Trophoblast cell (in vitro differentiated cells and primary cell): Measurements from ENCODE around the gene GPHA2.

Experiments
- DNase-seq, 2 donors: peaks; one replicate each; pipeline ENCODE4 v3.0.0-alpha.2; 2016
- H2AFZ ChIP-seq: 2 replicates; pipeline ENCODE4 v1.6.1; 2013; ENCODE audit warnings: low read length, moderate library complexity, mild to moderate bottlenecking; ENCODE audit not compliant: insufficient read depth, poor library complexity
- H2AK5ac ChIP-seq: 2 replicates; pipeline ENCODE4 v1.6.1; 2013; ENCODE audit warnings: mild to moderate bottlenecking, low read length
- H2BK120ac ChIP-seq: 2 replicates; pipeline ENCODE4 v1.6.1; 2013; ENCODE audit warnings: low read length, mild to moderate bottlenecking, moderate library complexity; ENCODE audit not compliant: insufficient read depth, poor library complexity
- H2BK12ac ChIP-seq: 2 replicates; pipeline ENCODE4 v1.6.1; 2013; ENCODE audit warnings: mild to moderate bottlenecking, low read length, moderate library complexity
- H2BK5ac ChIP-seq: 2 replicates; pipeline ENCODE4 v1.6.1; 2013; ENCODE audit warnings: low read length, low read depth, moderate library complexity, mild to moderate bottlenecking; ENCODE audit not compliant: poor library complexity
- H3K14ac ChIP-seq: 2 replicates; pipeline ENCODE4 v1.6.1; 2013; ENCODE audit warnings: mild to moderate bottlenecking, low read length
- H3K18ac ChIP-seq: 2 replicates; pipeline ENCODE4 v1.6.1; 2013; ENCODE audit warnings: mild to moderate bottlenecking, low read length
- H3K23ac ChIP-seq: 2 replicates; pipeline ENCODE4 v1.6.1; 2013; ENCODE audit warnings: low read length
- H3K27ac ChIP-seq: 2 replicates; pipeline ENCODE4 v1.5.1; 2013; ENCODE audit warnings: low read depth, mild to moderate bottlenecking, inconsistent platforms, low read length, moderate library complexity
- H3K27me3 ChIP-seq: 2 replicates; pipeline ENCODE4 v1.6.1; 2013; ENCODE audit warnings: inconsistent platforms, mild to moderate bottlenecking, low read length, moderate library complexity; ENCODE audit not compliant: insufficient read depth
- H3K36me3 ChIP-seq, 2 experiments: 1 replicate in 1 of 2; 2 replicates in 1 of 2; pipeline ENCODE4 v1.6.1; 2013; ENCODE audit warnings: low read length in 2 of 2, mild to moderate bottlenecking in 2 of 2, moderate library complexity in 1 of 2; ENCODE audit not compliant: insufficient read depth in 2 of 2, control insufficient read depth in 1 of 2
- H3K4ac ChIP-seq: 2 replicates; pipeline ENCODE4 v1.6.1; 2013; ENCODE audit warnings: low read depth, mild to moderate bottlenecking, low read length, moderate library complexity
- H3K4me1 ChIP-seq, 2 experiments: 1 replicate in 1 of 2; 2 replicates in 1 of 2; pipeline ENCODE4 v1.6.1; 2013; ENCODE audit warnings: low read length in 2 of 2, mild to moderate bottlenecking in 2 of 2, moderate library complexity in 1 of 2; ENCODE audit not compliant: insufficient read depth in 2 of 2, control insufficient read depth in 1 of 2
- H3K4me2 ChIP-seq: 2 replicates; pipeline ENCODE4 v1.6.1; 2013; ENCODE audit warnings: inconsistent platforms, mild to moderate bottlenecking, low read length, moderate library complexity
- H3K4me3 ChIP-seq: 2 replicates; pipeline ENCODE4 v1.5.1; 2013; ENCODE audit warnings: mild to moderate bottlenecking, low read depth, low read length, inconsistent platforms
- H3K79me1 ChIP-seq: one replicate; pipeline ENCODE4 v1.6.1; 2013; ENCODE audit warnings: low read length
- H3K79me2 ChIP-seq: 2 replicates; pipeline ENCODE4 v1.6.1; 2013; ENCODE audit warnings: low read length, mild to moderate bottlenecking; ENCODE audit not compliant: control insufficient read depth, insufficient read depth, poor library complexity
- H3K9ac ChIP-seq: 2 replicates; pipeline ENCODE4 v1.6.1; 2013; ENCODE audit warnings: mild to moderate bottlenecking, low read length
- H3K9me3 ChIP-seq: 2 replicates; pipeline ENCODE4 v1.6.1; 2013; ENCODE audit warnings: low read depth, mild to moderate bottlenecking, control low read depth, inconsistent platforms, low read length; ENCODE audit not compliant: insufficient read depth
- H4K12ac ChIP-seq: 2 replicates; pipeline ENCODE4 v1.6.1; 2013; ENCODE audit warnings: low read depth, mild to moderate bottlenecking, low read length, moderate library complexity
- H4K8ac ChIP-seq: 2 replicates; pipeline ENCODE4 v1.6.1; 2013; ENCODE audit warnings: low read depth, mild to moderate bottlenecking, low read length, moderate library complexity
- H4K91ac ChIP-seq: one replicate; pipeline ENCODE4 v1.6.1; 2013; ENCODE audit warnings: low read depth, mild to moderate bottlenecking, low read length, moderate library complexity
- WGBS: extraction: QIAGEN DNeasy Blood & Tissue Kit; methylation state at CpG from one replicate; pipeline ENCODE4 v1.1.7; 2013; ENCODE audit warnings: missing lambda C conversion rate; ENCODE audit not compliant: insufficient read length, insufficient coverage; ENCODE audit errors: extremely low coverage; 5-methylcytosine and 5-hydroxymethylcytosine counted together

GPHA2 gene

GRCh38 chr11:64930340-64930739 is 5.4 kb downstream of the GPHA2 start:
- Histone ChIP-seq H3K4me1 (peaks cover 0 to 2% of the 10 kb centered on the region in 2 experiments), H2BK12ac (no peak overlapping the region), H2AK5ac (no peak overlapping the region), H3K36me3 (peaks cover 19 to 33% of the 10 kb centered on the region in 2 experiments), H3K79me1 (no peaks in the 10 kb centered on the region), H2BK5ac (no peak overlapping the region), H3K4me2 (no peak overlapping the region), H3K4me3 (no peak overlapping the region), H3K23ac (no peak overlapping the region), H3K27ac (no peak overlapping the region), H3K9me3 (no peaks in the 10 kb centered on the region), H3K9ac (no peak overlapping the region), H2AFZ (no peak overlapping the region), H4K91ac (no peak overlapping the region), H3K14ac (no peak overlapping the region), H4K12ac (no peak overlapping the region), H3K79me2 (no peaks in the 10 kb centered on the region), H3K27me3 (no peaks in the 10 kb centered on the region), H2BK120ac (no peak overlapping the region), H4K8ac (no peak overlapping the region), H3K4ac (no peak overlapping the region), H3K18ac (no peak overlapping the region)
- WGBS: no CpG with 5 or more reads among the region's 6 CpGs
- no peak for DNase-seq

GRCh38 chr11:64929625-64930024 is 6.1 kb downstream of the GPHA2 start:
- no CpG with 5 or more reads among the region's 7 CpGs for WGBS
- no peak overlapping the region for H3K9ac ChIP-seq
- no peak overlapping the region for H2AK5ac ChIP-seq
- H2BK12ac ChIP-seq: no peak overlapping the region
- H3K36me3 ChIP-seq: peaks cover 19 to 31% of the 10 kb centered on the region in 2 experiments
- no peak overlapping the region for H4K8ac ChIP-seq
- H3K4me3 ChIP-seq: no peak overlapping the region
- H3K4me2 ChIP-seq: no peak overlapping the region
- no peak overlapping the region for H3K4ac ChIP-seq
- H3K14ac ChIP-seq: no peak overlapping the region
- no peak overlapping the region for H4K12ac ChIP-seq
- no peaks in the 10 kb centered on the region for H3K9me3 ChIP-seq
- H3K79me2 ChIP-seq: peaks cover 3% of the 10 kb centered on the region
- DNase-seq: no peak
- H2BK120ac ChIP-seq: no peak overlapping the region
- H2BK5ac ChIP-seq: no peak overlapping the region
- no peak overlapping the region for H3K23ac ChIP-seq
- no peak overlapping the region for H3K18ac ChIP-seq
- peaks cover 4% of the 10 kb centered on the region for H3K79me1 ChIP-seq
- H2AFZ ChIP-seq: no peak overlapping the region
- no peak overlapping the region for H4K91ac ChIP-seq
- no peak overlapping the region for H3K27ac ChIP-seq
- no peaks in the 10 kb centered on the region for H3K27me3 ChIP-seq
- H3K4me1 ChIP-seq: no peaks in the 10 kb centered on the region

DNA sequence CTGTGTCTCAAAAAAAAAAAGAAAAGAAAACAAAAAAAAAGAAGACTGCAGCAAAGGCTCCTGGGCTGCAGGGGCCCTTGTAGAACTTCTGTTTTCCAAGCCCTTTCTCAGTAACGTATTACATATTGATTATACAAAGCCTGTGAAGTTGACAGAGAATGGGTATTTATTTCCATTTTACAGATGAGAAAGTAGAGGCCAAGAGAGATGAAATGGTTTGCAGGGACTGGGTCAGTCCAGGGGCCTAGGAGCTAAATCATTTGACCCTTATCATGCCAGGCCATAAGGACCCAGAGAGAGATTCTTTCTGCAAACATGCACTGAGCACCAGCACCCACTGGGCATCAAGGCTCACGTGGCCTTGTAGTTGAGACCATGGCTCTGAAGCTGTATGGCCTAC is 6.7 kb downstream of the GPHA2 start:
- Histone ChIP-seq H3K36me3 (peaks cover 19 to 31% of the 10 kb centered on the region in 2 experiments), H3K4me2 (no peak overlapping the region), H2AK5ac (no peak overlapping the region), H3K27me3 (no peaks in the 10 kb centered on the region), H3K4ac (no peak overlapping the region), H4K12ac (no peak overlapping the region), H3K27ac (no peak overlapping the region), H3K9ac (no peak overlapping the region), H2BK5ac (no peak overlapping the region), H2BK120ac (no peak overlapping the region), H4K91ac (no peak overlapping the region), H3K23ac (no peak overlapping the region), H3K4me3 (no peak overlapping the region), H3K9me3 (no peaks in the 10 kb centered on the region), H3K79me1 (peaks cover 9% of the 10 kb centered on the region), H3K4me1 (no peaks in the 10 kb centered on the region), H2BK12ac (no peak overlapping the region), H3K14ac (no peak overlapping the region), H3K18ac (no peak overlapping the region), H4K8ac (no peak overlapping the region), H3K79me2 (peaks cover 3% of the 10 kb centered on the region), H2AFZ (no peak overlapping the region)
- DNase-seq: no peak
- WGBS: no CpG with 5 or more reads among the region's 2 CpGs

- H3K14ac ChIP-seq: no peak overlapping the region
- peaks cover 9% of the 10 kb centered on the region for H3K79me1 ChIP-seq
- DNase-seq: no peak
- no peaks in the 10 kb centered on the region for H3K27me3 ChIP-seq
- no peak overlapping the region for H3K27ac ChIP-seq
- no peak overlapping the region for H3K23ac ChIP-seq
- WGBS: no CpG with 5 or more reads among the region's 22 CpGs
- H2BK12ac ChIP-seq: no peak overlapping the region
- no peak overlapping the region for H4K8ac ChIP-seq
- H3K4ac ChIP-seq: no peak overlapping the region
- no peak overlapping the region for H4K12ac ChIP-seq
- H3K4me1 ChIP-seq: peaks cover 0 to 2% of the 10 kb centered on the region in 2 experiments
- no peak overlapping the region for H2BK120ac ChIP-seq
- H3K36me3 ChIP-seq: peaks cover 8 to 19% of the 10 kb centered on the region in 2 experiments
- H2AFZ ChIP-seq: no peak overlapping the region
- no peak overlapping the region for H3K4me3 ChIP-seq
- H3K9ac ChIP-seq: no peak overlapping the region
- peaks cover 3% of the 10 kb centered on the region for H3K79me2 ChIP-seq
- no peak overlapping the region for H2AK5ac ChIP-seq
- no peak overlapping the region for H3K18ac ChIP-seq
- H3K9me3 ChIP-seq: peaks cover 2% of the 10 kb centered on the region
- no peak overlapping the region for H3K4me2 ChIP-seq
- H2BK5ac ChIP-seq: no peak overlapping the region
- H4K91ac ChIP-seq: no peak overlapping the region
Measured at GRCh38 chr11:64926689-64927088, 9.0 kb downstream of the GPHA2 start.
